Upper lobe of left lung (tissue), 4 donors: ENCODE results near the gene MYOF.

Source experiments
- EP300 ChIP-seq, 4 donors: sonication (generic); formaldehyde crosslinking; IDR thresholded peaks; one replicate each; pipeline ENCODE4 v1.5.1; 2017; ENCODE audit warnings: antibody characterized with exemption in 4 of 4, control low read depth in 2 of 4
- POLR2A ChIP-seq, 4 donors: fragments of 450-650 bp; IDR thresholded peaks; one replicate each; pipeline ENCODE4 v1.5.1; 2016 to 2017; ENCODE audit warnings: antibody characterized with exemption in 4 of 4, mild to moderate bottlenecking in 2 of 4

- TF ChIP-seq EP300 (IDR thresholded peaks at IDR 0.05) (no peak), POLR2A (IDR thresholded peaks at IDR 0.05) (no peak)
Observed at GRCh38 chr10:93398528-93398927, 83.6 kb downstream of the MYOF start.
